Measurements from ENCODE around the gene SULT4A1.

The SULT4A1 gene

DNA sequence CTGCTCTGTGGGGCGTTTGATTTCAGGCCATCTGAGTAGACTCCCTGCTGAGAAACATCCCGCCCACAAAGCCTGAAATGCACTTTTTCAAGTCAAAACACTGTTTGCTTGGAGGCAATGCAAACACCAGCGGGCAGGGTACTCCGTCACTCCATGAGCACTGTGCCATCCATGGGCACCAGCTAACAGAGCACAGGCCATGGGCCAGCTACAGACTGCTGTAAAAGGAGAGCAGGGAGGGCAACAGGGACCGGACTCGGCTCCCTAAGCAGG is 33.7 kb downstream of the SULT4A1 start:
- DNase-seq (ENCODE audit: low spot score): no peak

DNA sequence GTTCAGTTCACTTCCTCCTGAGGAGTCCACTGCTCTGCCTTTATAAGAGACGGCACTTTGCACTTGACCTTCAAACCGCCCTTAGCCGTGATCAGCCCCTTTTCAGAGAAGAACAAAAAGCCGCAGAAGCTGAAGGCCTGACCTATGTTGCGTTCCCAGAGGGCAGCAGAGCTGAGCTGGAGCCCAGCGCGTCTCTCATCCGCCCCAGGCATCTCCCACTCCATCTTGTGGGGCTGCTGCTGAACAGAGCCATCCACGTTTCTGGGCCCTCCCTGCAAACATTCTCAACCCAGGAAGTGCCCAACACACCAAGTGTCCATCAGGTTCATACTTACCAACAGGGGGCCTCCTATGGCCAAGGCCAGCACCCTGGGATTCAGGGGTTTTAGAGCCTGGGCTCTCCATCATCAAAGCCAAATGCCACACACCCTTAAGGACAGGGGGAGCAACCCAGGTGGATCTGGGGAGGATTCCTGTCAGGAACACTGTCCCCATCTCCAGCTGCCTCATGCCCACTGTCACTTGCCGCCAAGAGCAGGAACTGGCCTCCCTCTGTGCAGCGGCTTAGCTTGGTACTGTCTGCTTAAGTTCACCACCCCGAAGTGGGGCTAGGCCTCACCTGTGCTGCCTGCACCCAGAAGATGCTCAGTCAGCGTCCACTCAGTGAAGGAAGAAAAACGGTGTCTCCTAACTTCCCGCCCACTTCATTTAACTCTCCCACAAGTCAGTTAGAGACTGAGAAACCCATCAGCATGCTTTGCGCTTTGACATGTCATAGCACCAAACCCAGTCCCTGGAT is 34.2 kb downstream of the SULT4A1 start:
- no peak for DNase-seq (ENCODE audit: low spot score)

DNA sequence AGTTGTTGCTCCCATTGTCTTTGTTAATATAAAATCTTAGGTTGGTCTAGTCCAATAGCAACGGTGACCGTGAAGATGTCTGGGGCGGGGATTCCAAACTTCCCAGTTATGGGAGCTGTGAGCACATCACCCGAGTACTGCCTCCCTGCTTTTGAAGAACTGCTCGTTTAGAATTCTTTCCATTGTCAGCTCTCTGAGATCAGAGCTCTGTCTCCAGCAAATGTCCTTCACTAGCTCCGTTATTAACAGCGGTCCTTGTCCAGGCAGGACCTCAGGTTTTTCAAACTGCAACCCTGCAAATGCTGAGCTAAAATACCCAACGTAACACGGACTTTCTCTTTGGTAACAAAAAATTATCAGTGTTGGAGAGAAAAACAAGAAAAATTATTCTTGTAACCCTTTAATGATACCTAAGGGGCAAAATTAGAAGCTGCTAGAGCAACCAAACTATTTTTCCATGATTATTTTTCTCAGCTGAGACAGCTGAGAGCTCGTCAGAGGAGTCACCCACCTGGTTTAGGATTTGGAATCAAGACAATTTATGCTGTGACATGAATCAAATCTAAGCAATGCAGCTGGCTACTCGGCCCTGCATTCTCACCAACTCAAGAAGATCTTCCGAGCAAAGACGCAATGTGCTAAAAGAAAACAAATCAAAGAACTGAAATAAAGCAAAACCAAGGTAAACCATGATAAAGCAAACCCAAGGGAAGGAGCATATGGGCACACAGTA is 35.1 kb downstream of the SULT4A1 start:
- no peak for DNase-seq (ENCODE audit: low spot score)

DNA sequence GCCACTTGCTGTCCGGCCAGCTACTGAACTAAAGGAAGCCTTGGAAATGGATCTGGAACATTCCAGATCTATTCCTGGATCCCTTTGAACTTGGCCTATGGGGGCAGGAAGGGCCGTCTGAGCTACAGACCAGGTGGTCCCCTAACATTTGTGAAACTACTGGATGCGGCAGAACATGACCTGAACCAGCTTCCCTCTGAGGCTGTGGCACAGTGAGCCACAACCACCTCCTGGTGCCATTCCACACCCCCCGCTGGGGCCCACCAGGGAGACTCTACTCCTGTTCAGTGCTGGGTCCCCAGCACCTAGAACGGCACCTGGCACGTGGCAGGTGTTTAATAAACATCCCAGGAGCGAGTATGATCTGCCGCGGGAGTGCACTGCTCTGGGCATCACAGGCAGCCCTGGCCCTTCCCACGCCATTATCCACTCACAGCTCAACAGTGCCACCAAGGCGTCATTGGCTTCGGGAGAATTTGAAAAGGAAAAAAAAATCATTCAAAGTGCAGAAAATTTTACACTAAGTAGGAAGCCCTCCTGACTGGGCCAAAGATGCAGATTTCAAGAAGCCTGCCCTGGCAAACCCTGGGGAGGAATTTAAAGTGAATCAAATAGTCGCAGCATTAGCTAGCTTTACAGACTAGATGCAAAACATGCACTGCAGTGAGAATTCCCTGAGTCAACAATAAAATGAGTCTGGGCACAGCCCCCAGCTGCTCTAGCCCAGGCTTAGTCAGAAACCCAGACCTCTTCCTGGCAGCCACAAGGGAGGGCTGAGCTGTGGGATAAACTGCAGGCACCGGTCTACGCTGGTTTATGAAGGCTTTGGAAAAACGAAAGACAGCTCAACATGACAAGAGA is 35.9 kb downstream of the SULT4A1 start:
- no peak for DNase-seq (ENCODE audit: low spot score)

DNA sequence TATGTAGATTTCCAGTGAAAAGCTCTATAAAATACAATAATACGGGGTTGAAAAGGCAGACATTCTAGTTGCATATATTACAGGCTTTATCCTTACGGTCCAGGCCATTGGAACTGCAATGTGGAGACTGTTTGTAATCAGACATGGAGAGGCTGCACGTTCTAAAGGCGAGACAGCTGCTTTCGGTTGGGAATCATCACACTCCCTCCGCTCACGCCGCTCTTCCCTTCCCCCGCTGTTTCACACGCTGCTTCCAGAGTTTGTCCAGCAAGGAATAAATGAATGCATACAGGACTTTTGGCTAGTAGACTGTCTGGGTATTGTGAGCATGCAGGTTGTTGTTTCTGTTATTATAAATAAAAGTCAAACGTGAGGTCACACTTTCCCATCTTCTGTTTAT is 36.7 kb downstream of the SULT4A1 start:
- DNase-seq (ENCODE audit: low spot score): no peak

DNA sequence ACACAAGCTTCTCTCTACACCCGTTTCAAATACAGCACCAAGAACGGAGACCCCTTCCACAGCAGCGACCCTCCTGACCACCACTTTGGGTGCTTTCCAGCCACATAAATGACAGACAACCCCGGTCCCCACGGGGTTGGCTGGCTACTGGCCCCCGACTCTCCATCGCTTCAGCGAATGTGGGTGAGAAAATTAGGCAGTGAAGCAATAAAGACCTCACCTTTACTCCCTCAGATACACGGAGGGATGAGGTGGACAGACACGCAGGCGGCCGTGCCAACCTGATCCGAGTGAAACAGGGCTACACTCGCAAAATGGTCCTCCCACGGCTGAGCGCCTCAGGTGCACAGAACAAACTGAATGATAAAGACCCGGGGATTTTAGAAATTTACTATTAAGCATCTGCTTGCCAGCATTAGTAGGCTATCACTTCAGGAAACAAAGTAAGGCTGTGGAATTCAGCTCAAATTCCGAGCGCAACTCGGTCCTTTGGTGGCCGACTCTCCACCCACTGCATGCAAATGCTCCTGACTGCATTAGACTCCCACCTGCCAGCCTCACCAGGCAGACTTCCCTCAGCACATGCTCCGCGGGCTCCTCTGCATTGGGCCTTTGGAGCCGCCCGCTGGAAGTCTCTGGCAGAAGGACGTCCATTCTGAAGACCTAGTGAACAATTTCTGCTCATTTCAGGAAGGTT is 37.4 kb downstream of the SULT4A1 start:
- DNase-seq (ENCODE audit: low spot score): no peak

DNA sequence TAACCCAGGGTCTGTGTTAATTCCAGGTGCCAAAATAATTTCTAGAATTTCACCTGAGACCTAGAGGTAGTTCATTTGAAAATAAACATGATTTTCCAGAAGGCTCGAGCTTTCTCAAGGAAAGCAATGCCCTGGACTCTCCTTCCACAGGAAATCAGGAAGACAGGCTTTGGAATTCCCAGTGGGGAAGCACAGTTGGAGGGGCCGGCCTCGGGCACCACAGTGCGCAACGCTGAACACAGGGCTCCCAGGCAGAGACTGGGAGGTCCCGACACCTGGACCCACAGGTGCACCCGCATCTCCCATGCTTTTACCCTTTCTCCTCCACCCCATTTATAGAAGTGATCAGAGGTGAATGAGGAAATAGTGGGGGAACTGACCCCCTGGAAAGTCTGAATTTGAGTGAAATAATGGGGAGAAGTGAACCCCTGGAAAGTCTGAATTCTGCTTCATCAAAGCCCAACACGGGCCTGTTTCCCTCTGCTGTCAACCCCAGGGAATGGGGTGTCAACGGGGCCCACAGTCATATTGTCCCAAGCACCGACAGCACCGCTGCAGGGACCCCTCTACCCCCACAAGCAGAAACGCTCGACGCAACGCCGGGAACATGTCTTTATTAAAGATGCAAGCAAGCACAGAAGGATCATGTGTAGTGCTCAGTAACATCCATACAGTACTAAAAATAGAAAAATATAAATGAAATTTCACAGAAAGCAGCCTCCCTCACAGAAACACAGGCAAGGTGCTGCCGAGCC is 38.2 kb downstream of the SULT4A1 start:
- DNase-seq (ENCODE audit: low spot score): no peak

DNA sequence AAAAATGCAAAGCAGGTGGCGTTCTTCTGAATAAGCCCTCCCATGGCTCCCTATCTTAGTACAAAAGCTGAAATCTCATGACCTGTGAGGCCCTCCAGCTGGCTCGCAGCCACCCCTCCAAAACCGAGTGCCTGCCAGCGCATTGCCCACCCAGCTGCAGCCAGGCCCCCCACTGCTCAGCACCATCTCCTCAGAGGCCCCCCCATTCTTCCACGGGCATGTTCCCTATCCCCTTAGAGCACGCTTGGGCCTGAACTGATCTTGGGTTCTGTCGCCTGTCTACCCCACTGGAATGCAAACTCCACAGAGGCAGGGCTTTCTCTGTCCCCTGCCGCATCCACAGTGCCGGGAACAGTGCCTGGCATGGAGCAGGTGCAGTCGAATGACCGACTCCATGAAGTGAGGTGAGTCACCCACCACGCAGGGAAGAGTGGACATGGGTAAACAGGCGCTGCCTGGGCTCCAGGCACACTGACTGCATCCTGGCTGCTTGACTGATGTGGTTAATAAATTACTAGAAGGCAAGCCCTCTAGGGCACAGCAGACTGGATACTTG is 38.9 kb downstream of the SULT4A1 start:
- no peak for DNase-seq (ENCODE audit: low spot score)

DNA sequence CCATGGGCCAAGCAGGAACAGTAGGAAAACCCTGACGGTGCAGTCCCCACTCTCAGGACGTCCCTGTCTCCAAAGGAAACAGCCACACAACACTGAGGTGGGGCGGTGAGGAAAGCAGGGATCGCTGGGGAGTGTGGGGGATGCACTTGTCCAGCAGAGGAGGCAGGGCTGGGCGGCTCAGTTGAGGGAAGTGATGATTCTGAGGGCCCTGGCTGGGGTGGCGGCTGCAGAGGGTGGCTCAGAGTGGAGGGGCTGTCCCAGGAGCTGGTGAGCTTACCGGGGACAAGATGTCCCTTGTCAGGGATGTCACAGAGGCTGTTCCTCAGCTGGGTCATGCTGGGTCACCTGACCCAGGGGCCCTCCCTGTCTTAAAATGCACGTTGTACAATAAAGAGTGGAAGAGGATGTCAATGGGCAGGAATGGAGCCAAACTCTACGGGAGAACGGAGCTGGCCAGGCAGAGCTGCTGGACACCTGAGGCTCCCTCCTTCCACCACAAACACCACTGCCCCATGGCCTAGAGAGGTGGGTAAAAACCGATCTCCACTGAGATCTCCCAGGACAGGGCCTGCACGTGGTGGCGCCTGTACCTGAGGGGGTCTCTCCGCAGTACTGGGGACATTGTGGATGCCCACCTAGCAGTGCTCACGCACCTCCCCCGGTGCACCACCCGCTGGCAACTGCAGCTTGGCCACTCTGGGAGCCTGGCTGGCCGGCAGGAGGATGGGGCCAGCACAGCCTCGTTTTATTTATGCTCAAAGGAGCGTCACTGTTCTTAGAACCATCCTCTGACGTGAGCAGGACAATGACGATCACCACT is 40.5 kb downstream of the SULT4A1 start:
- DNase-seq (ENCODE audit: low spot score): no peak

DNA sequence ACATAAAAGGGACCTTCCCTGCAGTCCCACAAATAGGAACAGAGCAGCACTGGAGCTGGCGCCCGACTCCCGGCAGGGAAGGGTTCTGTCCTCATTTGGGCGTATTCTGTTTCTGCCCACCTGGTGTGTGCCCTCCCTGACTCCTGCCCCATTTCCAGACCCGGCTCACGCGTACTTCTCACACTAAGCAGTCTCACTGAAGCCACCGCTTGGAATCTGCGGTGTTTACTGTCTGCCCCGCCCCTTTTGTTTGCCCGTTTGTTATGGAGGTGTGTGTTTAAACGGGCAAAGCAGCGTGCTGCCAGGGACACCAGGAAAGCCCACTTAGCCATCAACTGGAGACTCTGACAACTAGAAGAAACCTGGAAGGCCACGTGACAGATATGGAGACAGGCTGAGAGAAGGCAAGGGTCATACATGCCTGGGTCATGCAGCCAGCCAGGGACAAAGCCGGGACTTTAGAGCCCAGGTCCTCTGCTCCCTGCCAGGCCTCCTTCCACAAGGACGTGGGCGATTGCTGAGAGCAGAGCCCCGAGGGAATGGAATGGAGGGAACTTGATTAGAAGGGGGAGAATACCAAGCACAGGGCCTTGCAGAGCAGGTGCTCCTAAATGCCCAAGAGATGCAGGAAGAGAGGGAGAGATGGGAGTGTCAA is 41.5 kb downstream of the SULT4A1 start:
- no peak for DNase-seq (ENCODE audit: low spot score)

DNA sequence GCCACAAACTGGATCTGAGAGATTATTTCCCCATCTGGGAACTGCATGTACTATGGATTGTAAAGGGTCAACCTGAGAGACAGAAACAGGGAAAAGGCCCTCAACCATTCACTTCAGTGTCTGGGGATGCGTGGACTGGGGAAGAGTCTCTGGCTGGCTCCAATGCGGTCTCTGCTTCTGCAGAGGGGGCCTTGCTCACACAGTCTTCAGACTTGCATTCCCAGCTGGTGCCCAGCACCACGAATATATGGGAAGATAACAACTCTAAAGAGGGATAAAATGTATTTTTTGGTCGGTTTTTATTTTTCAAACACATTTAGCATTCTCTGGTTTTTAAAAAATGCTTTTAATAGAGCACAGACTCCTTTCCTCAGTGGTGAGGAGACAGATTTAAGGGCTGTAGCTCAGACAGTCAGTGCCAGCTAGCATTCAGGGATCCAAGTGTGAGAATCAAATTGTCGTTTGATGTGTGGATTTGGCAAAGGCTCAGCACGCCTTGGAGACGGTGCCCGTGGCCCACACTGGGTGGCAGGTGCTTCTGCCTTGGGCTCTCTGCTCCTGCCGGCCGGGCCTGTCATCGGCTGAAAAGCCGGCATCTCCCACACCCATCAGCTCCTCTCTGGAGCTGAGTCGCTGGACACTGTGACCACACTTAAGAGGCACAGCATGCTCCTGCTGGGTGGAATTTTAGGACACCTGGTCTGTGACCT is 42.2 kb downstream of the SULT4A1 start:
- DNase-seq (ENCODE audit: low spot score): no peak

DNA sequence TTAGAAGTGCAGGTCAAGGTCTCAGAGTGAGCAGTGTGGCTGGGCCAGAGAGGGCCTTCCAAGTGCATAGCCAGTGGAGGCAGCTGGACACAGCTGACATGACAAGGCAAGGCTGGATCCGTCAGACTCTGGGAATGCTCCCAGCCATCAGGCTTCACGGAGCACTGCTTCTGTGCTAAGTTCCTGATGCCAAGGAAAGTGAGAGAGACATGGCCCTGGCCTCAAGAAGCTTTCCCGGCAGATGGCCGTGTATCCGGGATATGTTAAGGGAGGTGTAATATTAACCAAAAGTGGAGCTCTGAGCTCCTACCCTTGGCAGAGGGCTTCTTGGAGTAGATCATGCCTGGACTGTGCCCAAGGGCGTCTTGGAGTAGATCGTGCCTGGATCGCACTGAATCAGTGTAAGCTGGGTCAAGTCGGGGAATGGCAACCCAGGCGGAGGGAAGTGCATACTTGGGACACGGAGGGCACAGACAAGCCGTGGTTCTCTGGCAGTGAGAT is 42.8 kb downstream of the SULT4A1 start:
- no peak for DNase-seq (ENCODE audit: low spot score)

DNA sequence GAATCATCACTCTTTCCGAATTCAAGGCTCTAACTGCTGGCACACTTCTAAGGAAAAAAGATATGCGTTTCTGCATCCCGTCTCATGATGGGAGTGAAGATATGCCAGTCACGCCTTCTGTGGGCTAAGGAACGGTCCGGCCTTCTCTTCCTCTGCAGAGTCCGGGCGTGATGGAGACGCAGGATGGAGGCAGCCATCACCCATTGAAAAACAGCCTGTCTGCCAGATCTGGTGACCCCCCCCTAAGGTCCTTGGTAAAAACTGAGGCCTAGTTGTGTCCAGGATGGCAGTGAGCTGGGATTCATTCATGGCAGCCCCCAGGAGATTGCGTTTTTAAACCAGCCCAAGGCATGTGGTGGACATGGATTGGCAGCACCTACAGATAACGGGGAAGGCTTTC is 43.3 kb downstream of the SULT4A1 start:
- no peak for DNase-seq (ENCODE audit: low spot score)

DNA sequence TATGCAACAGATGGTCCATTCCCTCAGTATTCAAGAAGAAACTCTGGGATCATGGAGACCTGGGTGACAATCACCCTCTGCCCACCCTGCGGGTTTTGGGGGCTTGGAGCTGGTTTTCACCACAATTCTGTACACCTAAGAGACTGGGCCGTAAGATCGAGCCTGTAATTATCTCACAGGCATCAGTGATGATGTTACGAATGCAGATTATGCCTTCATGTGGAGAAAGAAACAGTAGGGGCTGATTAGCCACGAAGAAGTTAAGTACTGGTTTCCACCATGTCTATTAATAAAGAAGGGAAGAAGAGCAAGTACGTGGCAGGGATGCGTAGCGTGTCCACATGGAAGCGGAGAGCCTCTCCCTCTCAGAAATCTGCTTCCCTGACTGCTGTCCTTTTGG is 44.9 kb downstream of the SULT4A1 start:
- no peak for DNase-seq (ENCODE audit: low spot score)

DNA sequence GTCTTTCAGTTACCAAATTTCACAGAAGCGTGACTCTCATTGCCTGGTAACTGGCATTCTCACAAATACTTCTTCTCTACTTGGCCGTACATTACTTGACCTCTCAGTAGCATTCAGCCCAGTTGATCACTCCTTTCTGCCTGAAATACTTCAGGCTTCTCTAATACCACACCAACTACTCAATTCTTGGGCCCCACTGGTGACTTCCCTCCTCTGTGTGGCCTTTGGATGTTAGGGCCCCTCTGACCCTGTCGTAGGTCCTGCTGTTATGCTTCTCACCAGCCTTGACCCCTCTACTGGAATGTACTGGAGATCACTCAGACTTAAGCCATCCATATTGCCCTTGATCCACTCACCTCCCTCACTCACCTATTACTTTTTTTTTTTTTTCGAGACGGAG is 48.0 kb downstream of the SULT4A1 start:
- no peak for DNase-seq (ENCODE audit: low spot score)

DNA sequence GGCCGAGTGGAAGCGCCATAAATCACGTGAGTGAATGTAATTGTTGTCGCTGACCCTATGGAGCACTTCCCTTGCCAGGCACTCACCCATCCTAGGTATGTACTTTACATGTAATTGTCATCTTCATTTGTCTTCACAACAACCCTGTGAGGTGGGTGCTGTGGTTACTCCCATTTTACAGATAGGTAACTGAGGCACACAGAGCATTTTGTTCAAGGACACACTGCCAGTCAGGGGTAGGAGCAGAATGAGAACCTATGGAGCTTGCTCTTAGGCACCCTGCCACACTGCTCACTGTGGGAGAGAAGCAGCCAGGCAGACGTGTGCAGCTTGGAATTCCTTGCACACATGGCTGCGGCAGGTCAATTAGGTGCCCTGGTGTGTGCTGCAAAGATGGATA is 49.4 kb downstream of the SULT4A1 start:
- no peak for DNase-seq (ENCODE audit: low spot score)

DNA sequence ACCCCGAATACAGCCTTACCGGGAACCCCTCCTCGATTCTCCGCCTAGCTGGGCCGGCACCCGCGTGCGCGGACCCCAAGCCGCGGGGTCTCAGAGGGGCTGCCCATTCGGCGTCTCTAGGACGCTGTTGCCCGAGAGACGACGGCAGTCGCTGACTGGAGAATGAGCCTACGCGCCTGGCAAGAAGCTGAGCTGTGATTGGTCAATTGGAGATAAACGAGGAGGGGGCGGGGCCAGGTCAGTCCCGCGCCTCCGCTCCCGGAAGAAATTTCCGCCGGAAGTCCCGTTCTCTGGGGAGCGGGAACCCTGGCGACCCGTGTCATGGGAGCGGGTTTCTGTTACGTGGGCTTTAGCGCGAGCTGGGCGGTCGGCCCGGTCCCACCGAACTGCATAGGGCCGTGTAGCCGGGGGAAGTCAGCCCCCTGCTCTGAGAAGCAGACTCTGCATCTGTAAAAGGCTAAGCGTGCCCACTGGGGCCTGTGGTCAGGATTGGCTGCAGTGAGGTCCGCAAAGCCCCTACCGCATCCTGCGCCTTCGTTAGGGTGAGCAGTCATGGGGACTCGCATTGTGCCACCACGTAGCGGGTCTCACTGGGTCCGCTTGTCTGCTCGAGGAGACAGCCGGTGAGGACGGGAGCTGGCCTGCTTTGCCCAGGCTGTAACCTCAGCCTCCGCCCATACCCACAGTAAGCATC is 50.0 kb downstream of the SULT4A1 start, which contains the start of gene EFCAB6:
Gene EFCAB6 (minus strand): TSS at position 157 of the 694 bp plus-strand sequence. CDS start 29,987 bp downstream, outside the sequence.
- DNase-seq (ENCODE audit: low spot score): peak; percentile 91

DNA sequence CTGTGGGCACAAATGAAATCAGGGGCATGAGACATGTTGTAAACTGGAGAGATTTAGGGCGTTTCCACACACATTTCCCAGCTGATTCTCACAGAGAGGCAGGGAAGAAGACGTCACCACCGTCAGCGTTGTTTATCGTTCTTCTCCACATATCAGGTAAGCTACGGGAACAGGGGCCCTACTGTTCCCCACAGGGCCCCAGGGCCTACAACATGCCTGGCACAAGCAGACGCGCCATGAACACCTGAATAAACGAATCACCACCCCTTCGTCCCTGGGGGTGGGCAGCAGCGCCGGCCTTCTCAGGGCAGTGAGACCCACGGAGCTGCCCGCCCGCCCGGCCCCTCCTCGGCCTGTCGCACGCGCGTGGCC is 50.5 kb downstream of the SULT4A1 start:
- DNase-seq (ENCODE audit: low spot score): no peak

Data from CD4-positive, alpha-beta T cell treated with Interleukin-2 at 100 ng/mL for 4 hours (primary cell).